ENCODE measurements around the gene COQ4. TPM values are rescaled to one million over a fixed set of nuclear protein-coding genes. Genes with fewer than 3 reads are reported as not detected.

Gene COQ4
- total RNA-seq, 1 donor from 2014 or later = 11.4 TPM

DNA sequence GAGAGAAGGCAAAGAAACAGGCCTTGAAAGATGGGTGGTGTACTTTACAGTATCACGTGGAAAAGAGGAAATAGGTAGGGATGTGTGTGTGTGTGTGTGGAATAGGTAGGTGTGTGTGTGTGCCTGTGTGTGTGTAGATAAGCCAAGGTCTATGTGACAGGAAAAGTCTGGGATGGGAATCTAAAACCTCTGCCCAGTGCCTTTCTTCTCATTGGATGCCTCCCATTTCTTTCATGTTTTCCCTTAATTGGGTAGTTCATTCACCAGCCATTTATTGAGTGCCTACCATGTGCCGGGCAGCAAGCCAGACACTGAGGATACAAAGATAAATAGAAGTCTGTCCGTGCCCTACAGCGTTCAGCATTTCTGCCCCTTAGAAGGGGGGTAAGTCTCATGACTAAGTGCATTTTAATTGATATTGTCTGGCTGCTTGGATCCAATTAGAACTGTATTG lies 49.6 kb downstream of the COQ4 start:
- intact Hi-C loops (cut with DNase I) = loop anchor here (5.0 kb wide), 2 partner anchors 130 to 180 kb away; partner anchors contain the start of genes GLE1 and SPTAN1
- H3K27ac ChIP-seq = peak overlapping the region; percentile 84 to 87
- DNase-seq (ENCODE audit: low spot score in 2 of 2) = no peak
- H3K27me3 ChIP-seq = no peaks in the 10 kb centered on the region
- TF ChIP-seq, protein P1, sequence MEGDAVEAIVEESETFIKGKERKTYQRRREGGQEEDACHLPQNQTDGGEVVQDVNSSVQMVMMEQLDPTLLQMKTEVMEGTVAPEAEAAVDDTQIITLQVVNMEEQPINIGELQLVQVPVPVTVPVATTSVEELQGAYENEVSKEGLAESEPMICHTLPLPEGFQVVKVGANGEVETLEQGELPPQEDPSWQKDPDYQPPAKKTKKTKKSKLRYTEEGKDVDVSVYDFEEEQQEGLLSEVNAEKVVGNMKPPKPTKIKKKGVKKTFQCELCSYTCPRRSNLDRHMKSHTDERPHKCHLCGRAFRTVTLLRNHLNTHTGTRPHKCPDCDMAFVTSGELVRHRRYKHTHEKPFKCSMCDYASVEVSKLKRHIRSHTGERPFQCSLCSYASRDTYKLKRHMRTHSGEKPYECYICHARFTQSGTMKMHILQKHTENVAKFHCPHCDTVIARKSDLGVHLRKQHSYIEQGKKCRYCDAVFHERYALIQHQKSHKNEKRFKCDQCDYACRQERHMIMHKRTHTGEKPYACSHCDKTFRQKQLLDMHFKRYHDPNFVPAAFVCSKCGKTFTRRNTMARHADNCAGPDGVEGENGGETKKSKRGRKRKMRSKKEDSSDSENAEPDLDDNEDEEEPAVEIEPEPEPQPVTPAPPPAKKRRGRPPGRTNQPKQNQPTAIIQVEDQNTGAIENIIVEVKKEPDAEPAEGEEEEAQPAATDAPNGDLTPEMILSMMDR (IDR thresholded peaks at IDR 0.05) = no peak
- peak overlapping the region; percentile 66 to 80 for H3K4me3 ChIP-seq
- no peaks in the 10 kb centered on the region for H3K9me3 ChIP-seq
- peaks cover 0 to 8% of the 10 kb centered on the region in 2 donors for H3K4me1 ChIP-seq
- peaks cover 0 to 22% of the 10 kb centered on the region in 2 donors for H3K36me3 ChIP-seq

DNA sequence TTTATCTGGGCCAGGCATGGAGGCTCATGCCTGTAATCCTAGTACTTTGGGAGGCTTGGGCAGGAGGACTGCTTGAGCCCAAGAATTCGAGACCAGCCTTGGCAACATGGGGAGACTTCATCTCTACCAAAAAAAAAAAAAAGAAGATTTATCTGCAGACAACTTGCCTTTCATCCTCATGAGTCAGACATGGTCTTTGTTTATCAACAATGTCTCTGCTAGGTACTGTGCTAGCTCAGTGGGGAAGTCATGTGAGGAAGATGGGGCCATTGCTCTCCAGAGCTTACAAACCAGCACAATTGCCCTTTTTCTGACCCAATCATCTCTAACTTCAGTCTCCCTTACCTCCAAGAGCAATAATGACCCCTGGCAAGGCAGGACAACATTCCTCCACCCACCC lies 50.1 kb downstream of the COQ4 start:
- H3K4me1 ChIP-seq = peaks cover 0 to 8% of the 10 kb centered on the region in 2 donors
- DNase-seq (ENCODE audit: low spot score in 2 of 2) = no peak
- intact Hi-C loops (cut with DNase I) = loop anchor here (5.0 kb wide), 2 partner anchors 130 to 180 kb away; partner anchors contain the start of genes GLE1 and SPTAN1
- peaks cover under 1 to 28% of the 10 kb centered on the region in 2 donors for H3K36me3 ChIP-seq
- H3K9me3 ChIP-seq = no peaks in the 10 kb centered on the region
- no peak overlapping the region for H3K27ac ChIP-seq
- TF ChIP-seq, protein P1 (IDR thresholded peaks at IDR 0.05) = no peak
- H3K27me3 ChIP-seq = no peaks in the 10 kb centered on the region
- H3K4me3 ChIP-seq = no peak overlapping the region

DNA sequence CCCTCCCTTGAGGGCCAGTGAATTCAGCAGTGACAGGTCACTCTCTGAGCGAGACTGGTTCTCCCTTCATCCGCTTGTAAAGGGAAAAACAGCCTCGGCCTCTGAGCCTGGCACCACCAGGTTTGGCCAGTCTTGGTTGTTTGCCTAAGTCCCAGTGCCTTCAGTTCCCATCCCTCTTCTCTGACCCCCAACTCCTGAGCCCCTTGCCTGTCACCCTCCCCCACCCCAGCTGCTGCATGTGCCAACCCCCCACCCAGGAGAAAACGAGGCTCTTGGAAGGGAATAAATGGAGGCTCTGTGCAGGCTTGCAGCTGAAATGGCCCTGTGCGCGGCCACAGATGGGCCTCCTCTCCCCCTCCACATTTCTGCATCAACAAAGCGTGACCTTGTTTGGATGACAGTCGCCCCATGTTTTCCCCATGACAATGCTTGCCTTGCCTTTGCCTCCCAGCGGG lies 51.6 kb downstream of the COQ4 start:
- Histone ChIP-seq H3K36me3 (peaks cover 14 to 36% of the 10 kb centered on the region in 2 donors), H3K9me3 (no peaks in the 10 kb centered on the region), H3K4me1 (peaks cover 0 to 8% of the 10 kb centered on the region in 2 donors), H3K4me3 (no peak overlapping the region), H3K27me3 (no peaks in the 10 kb centered on the region), H3K27ac (no peak overlapping the region)
- intact Hi-C loops (cut with DNase I) = loop anchor here (5.0 kb wide), 2 partner anchors 128 to 178 kb away; partner anchors contain the start of genes GLE1 and SPTAN1
- no peak for DNase-seq (ENCODE audit: low spot score in 2 of 2)
- TF ChIP-seq, protein P1 (IDR thresholded peaks at IDR 0.05) = no peak

DNA sequence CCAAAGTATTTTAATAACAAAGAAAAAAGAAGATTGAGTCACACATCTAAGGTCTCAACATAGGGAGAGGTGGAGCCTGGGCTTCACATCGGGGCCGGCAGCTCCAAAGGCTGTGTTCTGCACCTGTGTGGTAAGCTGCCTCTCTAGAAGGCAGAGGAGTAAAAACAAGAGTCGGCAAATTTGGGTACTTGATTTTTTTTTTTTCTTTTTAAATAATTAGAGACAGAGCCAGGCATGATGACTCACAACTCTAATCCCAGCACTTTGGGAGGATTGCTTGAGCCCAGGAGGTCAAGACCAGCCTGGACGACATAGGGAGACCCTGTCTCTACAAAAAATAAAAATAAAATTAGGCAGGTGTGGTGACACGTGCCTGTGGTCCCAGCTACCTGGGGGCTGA lies 53.2 kb downstream of the COQ4 start:
- no peak overlapping the region for H3K4me3 ChIP-seq
- no peak for DNase-seq (ENCODE audit: low spot score in 2 of 2)
- H3K4me1 ChIP-seq = no peaks in the 10 kb centered on the region
- no peaks in the 10 kb centered on the region for H3K9me3 ChIP-seq
- peaks cover 22 to 40% of the 10 kb centered on the region in 2 donors for H3K36me3 ChIP-seq
- TF ChIP-seq, protein P1 (IDR thresholded peaks at IDR 0.05) = no peak
- H3K27me3 ChIP-seq = no peaks in the 10 kb centered on the region
- intact Hi-C loops (cut with DNase I) = no loop called here
- H3K27ac ChIP-seq = no peak overlapping the region

DNA sequence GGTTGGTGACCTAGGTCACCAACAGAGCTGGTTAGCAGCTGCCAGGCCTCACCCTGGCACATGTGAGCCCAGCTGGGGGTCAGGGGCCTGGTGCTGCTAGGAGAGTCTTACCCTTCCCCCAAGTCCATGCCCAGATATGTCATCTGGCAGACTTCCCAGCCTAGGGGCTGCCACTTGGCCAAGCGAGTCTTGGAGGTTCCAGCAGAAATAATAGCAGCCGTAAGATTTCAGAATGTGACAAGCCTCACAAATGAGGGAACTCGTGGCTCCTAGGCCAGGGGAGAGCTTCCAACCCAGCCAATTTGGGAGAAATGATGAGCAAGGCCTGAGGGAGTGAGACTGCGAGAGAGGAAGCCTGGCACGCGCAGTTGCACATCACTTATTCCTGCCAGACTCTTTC lies 59.6 kb downstream of the COQ4 start:
- intact Hi-C loops (cut with DNase I) = no loop called here
- TF ChIP-seq, protein P1 (IDR thresholded peaks at IDR 0.05) = no peak
- H3K4me3 ChIP-seq = no peak overlapping the region
- no peaks in the 10 kb centered on the region for H3K4me1 ChIP-seq
- peaks cover 27 to 59% of the 10 kb centered on the region in 2 donors for H3K36me3 ChIP-seq
- H3K9me3 ChIP-seq = no peaks in the 10 kb centered on the region
- no peak for DNase-seq (ENCODE audit: low spot score in 2 of 2)
- no peak overlapping the region for H3K27ac ChIP-seq
- H3K27me3 ChIP-seq = no peaks in the 10 kb centered on the region
